ENCODE results near the gene VKORC1.
"Not testable (repeated sequence)": the region's sequence is repeated elsewhere in the genome, so short reads cannot be mapped to it uniquely, and the experiment has no call there.

Gene VKORC1

GRCh38 chr16:31094424-31095120 lies at the start of gene VKORC1:
Gene VKORC1 (minus strand): TSS chr16:31094797. CDS start chr16:31094729, 68 bp downstream.
- DNase-seq (ENCODE audit: low read depth): peak; percentile 71

GRCh38 chr16:31143694-31144148 lies 49.1 kb upstream of the VKORC1 start:
- DNase-seq (ENCODE audit: low read depth): no peak

- no peak for DNase-seq (ENCODE audit: low read depth)
These were observed 48.6 kb upstream of the VKORC1 start for GRCh38 chr16:31143011-31143693.

DNA sequence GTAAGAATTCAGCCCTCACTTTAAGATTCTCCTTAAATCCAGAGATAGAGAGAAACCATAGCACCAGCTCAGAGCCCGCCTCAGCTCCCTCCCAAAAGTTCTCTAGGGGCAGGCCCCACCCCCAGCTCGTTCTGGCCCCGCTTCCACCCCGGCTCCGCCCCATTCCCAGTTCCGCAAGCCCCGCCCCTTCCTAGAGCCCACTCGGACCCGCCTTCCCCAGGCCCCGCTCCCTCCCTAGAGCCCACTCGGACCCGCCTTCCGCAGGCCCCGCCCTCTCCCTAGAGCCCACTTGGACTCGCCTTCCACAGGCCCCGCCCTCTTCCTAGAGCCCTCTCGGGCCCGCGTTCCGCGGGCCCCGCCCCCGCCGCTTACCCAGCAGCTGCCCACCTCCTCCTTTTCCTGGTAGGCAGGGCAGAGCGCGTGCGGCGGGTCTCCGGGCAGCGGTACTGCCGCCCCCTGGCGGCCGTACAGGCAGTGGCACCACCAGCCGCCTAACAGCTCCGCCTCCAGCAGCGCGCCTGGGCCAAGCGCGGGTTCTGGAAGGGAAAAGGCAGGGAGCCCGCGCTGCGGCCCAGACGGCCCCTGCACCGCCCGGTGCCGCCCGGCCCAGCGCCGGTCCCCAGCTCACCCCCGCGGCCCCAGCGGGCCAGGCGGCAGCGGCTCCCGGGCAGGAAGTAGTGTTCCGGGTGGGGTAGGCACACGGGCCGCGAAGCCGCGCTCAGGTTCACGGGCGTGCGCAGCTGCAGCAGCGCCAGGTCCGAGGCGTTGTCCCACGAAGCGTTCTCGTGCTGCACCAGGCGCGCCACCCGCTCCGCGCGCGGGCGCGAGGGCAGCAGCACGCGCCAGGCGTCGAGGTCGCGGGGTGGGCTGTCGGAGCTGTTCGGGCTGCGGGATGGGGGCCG lies 47.8 kb upstream of the VKORC1 start:
- DNase-seq (ENCODE audit: low read depth): peak; percentile 98

DNA sequence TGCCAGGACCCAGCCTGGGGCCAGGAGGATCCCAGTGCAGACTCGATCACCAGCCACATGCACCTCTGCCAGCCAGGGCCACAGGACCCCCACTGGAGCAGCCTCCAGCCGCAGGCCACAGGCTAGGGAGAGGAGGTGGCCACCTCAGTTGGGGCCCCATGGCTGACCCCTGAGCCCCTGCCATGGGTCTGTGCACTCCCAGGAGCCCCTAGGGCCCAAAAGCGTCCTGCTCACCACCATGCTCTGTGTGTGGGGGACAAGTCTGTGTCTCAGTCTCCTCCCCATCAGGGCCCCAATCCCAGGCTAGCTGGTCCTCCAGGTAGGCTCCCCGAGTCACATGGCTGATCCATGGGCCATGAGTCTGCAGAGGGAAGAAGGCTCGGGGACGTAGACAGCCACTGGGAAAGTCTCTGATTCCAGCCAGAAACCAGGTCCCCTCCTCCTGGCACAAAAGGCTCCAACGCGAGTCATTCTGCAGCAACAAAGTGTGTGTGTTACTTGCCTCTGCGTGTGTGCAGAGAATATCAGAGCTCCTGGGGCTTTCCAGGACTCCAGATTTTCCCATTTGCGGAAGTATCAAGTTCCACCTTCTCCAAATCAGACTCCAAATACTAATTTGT lies 47.0 kb upstream of the VKORC1 start:
- no peak for DNase-seq (ENCODE audit: low read depth)

DNA sequence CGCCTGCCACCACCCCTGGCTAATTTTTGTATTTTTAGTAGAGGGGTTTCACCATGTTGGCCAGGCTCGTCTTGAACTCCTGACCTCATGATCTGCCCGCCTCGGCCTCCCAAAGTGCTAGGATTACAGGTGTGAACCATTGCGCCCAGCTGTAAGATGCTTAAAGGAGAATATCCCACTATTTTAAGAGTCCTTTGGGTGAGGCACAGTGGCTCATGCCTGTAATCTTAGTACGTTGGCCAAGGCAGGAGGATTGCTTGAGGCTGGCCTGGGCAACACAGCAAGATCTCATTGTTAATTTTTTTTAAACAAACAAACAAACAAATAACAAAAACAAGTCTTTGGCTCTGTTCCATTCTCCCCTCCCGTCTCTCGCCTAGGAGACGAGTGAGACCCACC lies 46.5 kb upstream of the VKORC1 start:
- not testable (repeated sequence) for DNase-seq (ENCODE audit: low read depth)

DNA sequence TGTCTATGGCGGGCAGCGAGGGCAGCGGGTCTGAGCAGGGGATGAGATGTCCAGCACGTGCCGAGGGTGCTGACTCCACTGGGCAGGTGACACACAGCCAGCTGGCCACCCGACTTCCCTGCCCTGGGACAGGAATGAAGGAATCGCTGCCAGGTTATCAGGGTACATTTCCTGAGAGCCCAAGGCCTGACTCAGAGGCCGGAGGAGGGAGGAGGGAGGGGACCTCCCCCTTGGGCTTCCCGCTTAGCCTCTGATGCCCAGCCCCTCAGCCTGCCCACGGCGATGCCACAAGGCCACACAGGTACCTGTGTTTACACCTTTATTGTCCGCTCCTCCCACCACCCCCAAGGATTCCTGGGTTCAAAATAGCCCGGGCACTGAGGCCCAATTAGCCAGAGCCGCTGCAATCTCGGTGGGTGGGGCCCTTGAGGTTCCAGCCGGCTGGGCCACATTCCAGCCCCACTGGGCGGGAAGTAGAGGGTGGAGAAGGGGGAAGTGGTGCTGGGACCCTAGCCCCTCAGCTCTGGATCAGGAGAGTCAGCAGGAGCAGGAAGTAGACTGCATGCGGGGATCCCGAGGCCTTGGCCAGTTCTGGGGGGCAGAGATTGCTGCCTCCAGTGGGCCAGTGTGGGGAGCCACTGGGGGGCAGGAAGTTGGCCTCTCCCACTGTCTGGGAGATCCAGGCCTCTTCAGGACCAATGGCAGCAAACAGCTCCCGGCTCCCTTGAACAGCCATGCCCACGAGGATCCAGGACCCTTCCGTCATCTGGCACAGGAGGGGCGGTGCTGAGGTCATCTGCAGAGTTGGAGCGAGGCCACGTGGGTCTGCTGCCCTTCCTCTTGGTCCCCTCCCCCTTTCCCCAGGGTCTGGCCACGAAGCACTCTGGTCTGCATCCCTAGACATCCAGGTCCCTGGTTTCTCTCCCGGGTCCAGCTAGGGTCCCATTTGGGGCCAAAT lies 44.3 kb upstream of the VKORC1 start:
- DNase-seq (ENCODE audit: low read depth): no peak

- DNase-seq (ENCODE audit: low read depth): not testable (repeated sequence)
These were observed 42.4 kb upstream of the VKORC1 start for GRCh38 chr16:31136822-31137499.

- DNase-seq (ENCODE audit: low read depth): no peak
These were observed 41.7 kb upstream of the VKORC1 start for GRCh38 chr16:31136287-31136662.

DNA sequence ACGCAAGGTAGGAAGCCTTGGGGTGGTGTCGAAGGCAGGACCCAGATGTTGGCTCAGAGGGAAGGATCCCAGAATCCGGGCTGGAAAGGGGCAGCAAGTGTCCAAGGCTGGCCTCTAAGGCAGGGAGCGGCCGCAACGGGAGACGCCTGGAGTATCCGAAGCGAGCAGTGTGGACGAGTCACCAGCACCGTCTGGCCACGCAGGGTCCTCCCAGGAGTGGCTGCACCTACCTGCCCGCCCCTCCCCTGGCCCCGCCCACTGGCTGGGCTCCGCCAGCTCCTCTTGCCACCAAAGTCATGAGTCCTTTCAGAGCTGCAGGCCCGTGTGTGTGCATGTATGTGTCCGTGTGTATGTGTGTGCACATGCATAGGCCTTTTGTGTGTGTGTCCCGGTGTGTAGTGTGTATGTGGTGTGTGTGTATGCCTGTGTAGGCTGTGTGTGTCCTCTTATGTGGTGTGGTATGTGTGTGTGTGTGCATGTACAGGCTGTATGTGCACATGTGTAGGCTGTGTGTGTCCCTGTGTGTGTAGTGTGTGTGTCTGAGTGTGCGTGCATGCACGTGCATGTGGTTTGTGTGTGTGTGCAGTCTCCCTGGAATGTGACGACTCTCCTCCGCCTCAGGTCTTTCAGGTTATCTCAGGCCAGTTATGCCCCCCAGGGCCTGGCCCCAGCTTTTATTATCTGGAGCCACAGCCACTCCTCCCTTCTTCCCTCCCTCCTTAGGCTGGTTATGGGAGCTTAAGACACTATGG lies 41.1 kb upstream of the VKORC1 start, which contains the start of gene PRSS8:
Gene PRSS8 (minus strand): TSS at position 193 of the 752 bp plus-strand sequence. CDS start 229 bp downstream, outside the sequence.
- DNase-seq (ENCODE audit: low read depth): no peak

DNA sequence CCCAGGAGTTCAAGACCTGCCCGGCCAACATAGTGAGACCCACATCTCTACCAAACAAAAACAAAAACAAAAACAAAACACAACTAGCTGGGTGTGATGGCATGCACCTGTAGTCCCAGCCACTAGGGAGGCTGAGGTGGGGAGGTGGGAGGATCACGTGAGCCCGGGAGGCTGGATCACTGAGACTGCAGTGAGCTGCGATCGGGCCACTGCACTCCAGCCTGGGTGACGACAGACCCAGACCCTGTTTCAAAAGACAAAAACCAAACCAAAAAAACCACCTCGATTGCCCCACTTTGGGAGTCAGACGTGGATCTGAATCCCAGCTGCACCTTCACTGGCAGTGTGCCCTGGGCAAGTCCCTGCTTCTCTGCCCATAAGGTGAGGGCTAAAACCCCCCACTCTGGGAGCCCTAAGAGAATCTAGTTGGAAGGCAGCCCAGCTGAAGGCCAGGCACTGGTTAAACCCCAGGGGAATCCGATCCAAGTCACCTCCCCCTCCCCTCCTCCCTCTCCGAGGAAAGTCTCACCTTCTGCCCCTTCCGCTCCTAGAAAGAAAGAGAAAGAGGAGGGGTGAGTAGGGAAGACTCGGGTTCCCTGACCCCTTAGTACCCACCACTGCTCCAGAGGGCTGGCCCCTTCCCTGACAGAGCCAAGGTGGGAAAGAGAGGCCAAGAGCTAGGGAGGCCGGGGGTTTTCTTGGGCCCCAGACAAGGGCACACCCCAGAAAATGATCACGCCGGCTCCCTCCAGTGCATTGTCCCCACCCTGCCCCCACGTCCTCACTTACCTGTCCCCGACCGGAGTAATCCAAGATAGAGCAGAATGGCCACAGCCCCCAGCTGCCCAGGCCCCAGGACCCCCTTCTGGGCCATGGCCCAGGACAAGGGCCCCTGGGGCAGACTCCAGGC lies 40.3 kb upstream of the VKORC1 start:
- no peak for DNase-seq (ENCODE audit: low read depth)

DNA sequence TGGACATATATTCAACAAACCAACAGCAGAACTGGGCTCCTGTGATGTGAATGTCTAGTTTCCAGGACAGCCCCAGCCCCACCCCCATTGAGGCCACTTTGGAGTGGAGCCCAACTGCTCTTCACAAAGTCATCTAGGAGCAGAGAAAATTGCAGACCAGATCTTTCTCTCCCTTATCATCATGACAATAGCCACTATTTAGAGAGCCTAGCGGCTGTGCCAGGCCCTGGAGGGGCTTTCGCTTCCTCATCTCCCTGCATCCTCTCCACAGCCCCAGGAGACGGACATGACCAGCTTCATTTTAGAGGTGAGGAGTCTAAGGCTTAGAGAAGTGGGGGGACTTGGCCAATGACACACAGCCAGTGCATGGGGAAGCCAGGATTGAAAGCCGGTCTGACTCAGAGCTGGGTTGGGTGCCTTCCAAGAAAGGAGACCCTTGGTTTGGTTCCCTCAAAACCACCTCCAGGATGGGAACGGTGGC lies 39.5 kb upstream of the VKORC1 start:
- DNase-seq (ENCODE audit: low read depth): no peak

DNA sequence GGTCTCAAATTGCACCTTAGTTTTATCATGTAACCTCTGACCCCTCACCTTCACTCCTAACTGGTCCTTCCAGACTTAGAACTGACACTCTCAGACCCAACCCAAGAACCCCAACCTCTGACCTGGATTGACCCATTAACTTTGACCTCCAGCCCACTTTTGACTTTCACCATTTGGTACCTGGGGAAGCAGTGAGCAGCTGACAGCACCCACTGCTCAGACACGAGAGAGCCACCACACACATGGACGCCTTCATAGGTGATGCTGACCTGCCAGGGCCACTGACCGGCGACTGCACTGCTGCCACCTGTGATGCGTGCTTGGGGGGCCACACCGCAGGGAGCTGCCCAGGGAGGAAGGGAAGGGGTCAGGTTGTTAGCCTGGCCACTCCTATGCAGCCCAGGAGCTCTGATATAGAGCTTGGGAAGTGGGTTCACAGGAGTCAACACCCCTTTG lies 38.5 kb upstream of the VKORC1 start:
- no peak for DNase-seq (ENCODE audit: low read depth)

DNA sequence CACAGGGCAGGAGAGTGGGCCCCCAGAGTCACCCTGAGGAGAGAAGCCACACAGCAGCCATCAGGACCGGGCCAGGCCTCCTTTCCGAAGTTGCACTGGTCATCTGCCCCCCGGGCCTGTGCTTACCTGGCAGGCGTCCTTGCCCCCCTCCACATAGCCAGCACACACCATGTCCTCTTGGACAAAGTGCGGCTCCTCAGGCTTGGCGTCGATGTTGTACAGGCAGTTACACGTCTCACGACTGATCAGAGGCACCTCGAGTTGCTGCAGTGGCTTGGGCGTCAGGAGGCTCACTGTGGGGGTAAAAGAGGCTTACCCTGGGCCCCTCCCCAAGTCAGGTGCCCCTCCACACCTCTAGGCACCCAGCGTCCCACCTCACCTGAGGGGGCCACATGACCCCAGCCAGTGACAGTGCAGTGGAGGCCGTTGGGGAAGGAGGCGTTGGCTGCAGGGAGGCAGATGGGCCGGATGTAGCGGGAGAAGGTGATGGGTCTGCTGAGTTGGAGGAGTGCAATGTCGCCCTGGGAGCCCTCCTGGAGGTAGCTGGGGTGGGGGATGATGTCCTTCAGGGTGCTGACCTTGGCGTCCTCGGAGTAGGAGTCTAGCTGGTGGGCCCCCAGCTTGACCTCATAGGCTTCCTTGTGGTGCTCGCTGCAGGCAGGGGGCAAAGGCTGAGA lies 37.8 kb upstream of the VKORC1 start:
- DNase-seq (ENCODE audit: low read depth): no peak

GRCh38 chr16:31131841-31132271 lies 37.3 kb upstream of the VKORC1 start:
- DNase-seq (ENCODE audit: low read depth): no peak

GRCh38 chr16:31131416-31131815 lies 36.8 kb upstream of the VKORC1 start:
- no peak for DNase-seq (ENCODE audit: low read depth)

GRCh38 chr16:31130899-31131298 lies 36.3 kb upstream of the VKORC1 start:
- no peak for DNase-seq (ENCODE audit: low read depth)
